SK-N-SH (cell line): Measurements from ENCODE around the gene FAM107B. TPM values are rescaled to one million over a fixed set of nuclear protein-coding genes. Genes with fewer than 3 reads are reported as not detected.

Experiments used
- CTCF ChIA-PET: fragments of 300-600, 350-600 bp; formaldehyde crosslinking; extraction: SDS; loops from one replicate; lab custom pipeline; 2021; lab: Yijun Ruan, JAX
- POLR2A ChIA-PET: fragments of 350-600 bp; sonication (Branson Sonifier 250); formaldehyde crosslinking; extraction: SDS; loops from one replicate; lab custom pipeline; 2020; ENCODE audit warnings: antibody characterized with exemption, inconsistent platforms; lab: Yijun Ruan, JAX
- DNase-seq: peaks from one replicate; pipeline ENCODE4 v3.0.0; 2012
- H2AFZ ChIP-seq: fragments of 200-600 bp; sonication (generic); 2 replicates; pipeline ENCODE4 v1.8.1; 2016; ENCODE audit warnings: antibody characterized with exemption, mild to moderate bottlenecking, low read depth
- H3F3A ChIP-seq: fragments of 200-600 bp; sonication (generic); replicated peaks from 2 replicates; pipeline ENCODE3; 2016; ENCODE audit warnings: antibody characterized with exemption, mild to moderate bottlenecking; ENCODE audit not compliant: insufficient read depth
- H3K27ac ChIP-seq, 2 experiments: fragments of 200-500 bp in 1 of 2; fragments of 200-600 bp in 1 of 2; sonication (Bioruptor generic) in 1 of 2; sonication (generic), shearing (Covaris generic) in 1 of 2; 2 replicates each; pipeline versions ENCODE4 v1.5.1 to v1.6.1; 2014 to 2016; ENCODE audit warnings: low read depth in 2 of 2, inconsistent platforms in 1 of 2, low read length in 1 of 2, mild to moderate bottlenecking in 1 of 2, mixed read lengths in 1 of 2
- H3K27me3 ChIP-seq: fragments of 200-600 bp; sonication (generic), shearing (Covaris generic); 2 replicates; pipeline ENCODE4 v1.6.1; 2016; ENCODE audit warnings: mixed run types; ENCODE audit not compliant: insufficient read depth
- H3K36me3 ChIP-seq, 2 experiments: fragments of 200-500 bp in 1 of 2; fragments of 200-600 bp in 1 of 2; sonication (Bioruptor generic) in 1 of 2; sonication (generic) in 1 of 2; replicated peaks in 1 of 2; 2 replicates each; pipeline versions ENCODE3 to v1.5.1; 2014 to 2016; ENCODE audit warnings: low read length in 1 of 2, mild to moderate bottlenecking in 1 of 2; ENCODE audit not compliant: insufficient read depth in 2 of 2, control insufficient read depth in 1 of 2
- H3K4me1 ChIP-seq, 2 experiments: fragments of 200-500 bp in 1 of 2; fragments of 200-600 bp in 1 of 2; sonication (Bioruptor generic) in 1 of 2; sonication (generic), shearing (Covaris generic) in 1 of 2; 2 replicates each; pipeline versions ENCODE4 v1.5.1 to v1.6.1; 2014 to 2016; ENCODE audit warnings: low read depth in 1 of 2, low read length in 1 of 2, mixed run types in 1 of 2; ENCODE audit not compliant: insufficient read depth in 2 of 2, control insufficient read depth in 1 of 2
- H3K4me2 ChIP-seq: fragments of 200-600 bp; sonication (generic), shearing (Covaris generic); 2 replicates; pipeline ENCODE4 v1.6.1; 2017; ENCODE audit warnings: mixed run types
- H3K4me3 ChIP-seq, 2 experiments: fragments of 200-500 bp in 1 of 2; fragments of 200-600 bp in 1 of 2; sonication (Bioruptor generic) in 1 of 2; sonication (generic), shearing (Covaris generic) in 1 of 2; 2 replicates each; pipeline versions ENCODE4 v1.5.1 to v1.8.1; 2014 to 2016; ENCODE audit warnings: low read depth in 2 of 2, inconsistent platforms in 1 of 2, low read length in 1 of 2, mild to moderate bottlenecking in 1 of 2, mixed read lengths in 1 of 2, moderate library complexity in 1 of 2
- H3K79me2 ChIP-seq: fragments of 200-600 bp; sonication (generic); 2 replicates; pipeline ENCODE4 v1.8.1; 2017; ENCODE audit warnings: mild to moderate bottlenecking; ENCODE audit not compliant: insufficient read depth
- H3K9ac ChIP-seq: fragments of 200-600 bp; sonication (generic); 2 replicates; pipeline ENCODE4 v1.6.1; 2017; ENCODE audit warnings: mixed run types
- H3K9me2 ChIP-seq: fragments of 200-600 bp; sonication (generic); 2 replicates; pipeline ENCODE4 v1.6.1; 2017; ENCODE audit warnings: mixed run types
- H3K9me3 ChIP-seq: fragments of 200-600 bp; sonication (generic); 2 replicates; pipeline ENCODE4 v1.6.1; 2017; ENCODE audit warnings: mixed run types, mild to moderate bottlenecking, moderate library complexity
- H4K20me1 ChIP-seq: fragments of 200-600 bp; sonication (generic); 2 replicates; pipeline ENCODE4 v1.6.1; 2017; ENCODE audit warnings: mild to moderate bottlenecking, mixed run types; ENCODE audit not compliant: insufficient read depth
- ELF1 ChIP-seq: IDR thresholded peaks from 2 replicates; pipeline ENCODE4 v1.4.0; 2012
- EP300 ChIP-seq, 2 experiments: IDR thresholded peaks; 2 replicates each; pipeline versions ENCODE4 v1.4.0 to v1.6.1; 2012; ENCODE audit warnings: borderline replicate concordance in 1 of 2, low read depth in 1 of 2, low read length in 1 of 2
- FOXM1 ChIP-seq: IDR thresholded peaks from 2 replicates; pipeline ENCODE4 v1.4.0; 2012; ENCODE audit warnings: low read depth, mild to moderate bottlenecking
- GATA2 ChIP-seq: sonication (generic); formaldehyde crosslinking; IDR thresholded peaks from 2 replicates; pipeline ENCODE4 v1.5.0; 2020; ENCODE audit warnings: mild to moderate bottlenecking, missing genetic modification reagents
- JUND ChIP-seq: IDR thresholded peaks from 2 replicates; pipeline ENCODE4 v1.4.0; 2012
- MXI1 ChIP-seq: IDR thresholded peaks from 2 replicates; pipeline ENCODE4 v1.6.1; 2012; ENCODE audit warnings: mild to moderate bottlenecking, low read depth, low read length, improper control_type of control experiment
- NRF1 ChIP-seq: IDR thresholded peaks from 2 replicates; pipeline ENCODE4 v1.6.1; 2012; ENCODE audit warnings: low read depth, mild to moderate bottlenecking, low read length
- RCOR1 ChIP-seq: fragments of 150-350 bp; IDR thresholded peaks from 2 replicates; pipeline ENCODE4 v1.6.1; 2017; ENCODE audit warnings: antibody characterized with exemption, low read length
- RXRA ChIP-seq: IDR thresholded peaks from 2 replicates; pipeline ENCODE4 v1.4.0; 2012; ENCODE audit warnings: low read depth, mild to moderate bottlenecking, borderline replicate concordance
- SMC3 ChIP-seq: IDR thresholded peaks from 2 replicates; pipeline ENCODE4 v1.6.1; 2012; ENCODE audit warnings: low read depth, low read length, improper control_type of control experiment
- TAF1 ChIP-seq: IDR thresholded peaks from 2 replicates; pipeline ENCODE4 v1.6.1; 2012; ENCODE audit warnings: low read depth, mild to moderate bottlenecking, low read length, moderate library complexity, borderline replicate concordance
- YY1 ChIP-seq: IDR thresholded peaks from 2 replicates; pipeline ENCODE4 v1.4.0; 2012; ENCODE audit warnings: low read depth, mild to moderate bottlenecking
- WGBS: methylation state at CpG from one replicate; pipeline ENCODE4 v1.1.6; 2017; ENCODE audit warnings: low lambda C conversion rate; 5-methylcytosine and 5-hydroxymethylcytosine counted together
- polyA plus RNA-seq, 3 experiments: library from polyadenylated mRNA; depleted of rRNA; stranded (reverse); fragments of >200 nt; gene quantifications; 2 replicates each; pipeline ENCODE4 v1.2.3, GENCODE V29; 2012
- TF ChIP-seq, protein P1 (sequence below): fragments of 200-600 bp; sonication (generic); IDR thresholded peaks from 2 replicates; pipeline ENCODE4 v1.6.1; 2017; ENCODE audit warnings: antibody characterized with exemption, mild to moderate bottlenecking, moderate library complexity
- TF ChIP-seq, protein P2 (sequence below): fragments of 150-350 bp; IDR thresholded peaks from 2 replicates; pipeline ENCODE4 v1.6.1; 2016; ENCODE audit warnings: mild to moderate bottlenecking, low read depth, low read length
- TF ChIP-seq, protein P3 (sequence below): IDR thresholded peaks from 2 replicates; pipeline ENCODE4; 2012
- TF ChIP-seq, protein P4 (sequence below): IDR thresholded peaks from 2 replicates; pipeline ENCODE4 v1.4.0; 2012; ENCODE audit warnings: low read depth, borderline replicate concordance
- TF ChIP-seq, protein P5 (sequence below): fragments of 150-350 bp; IDR thresholded peaks from 2 replicates; pipeline ENCODE4 v1.6.1; 2017; ENCODE audit warnings: antibody characterized with exemption, low read length, low read depth, borderline replicate concordance

FAM107B gene
- polyA plus RNA-seq, 1 of the 3 experiments (the other 2 are of a cell fraction) = 1.0 TPM

DNA sequence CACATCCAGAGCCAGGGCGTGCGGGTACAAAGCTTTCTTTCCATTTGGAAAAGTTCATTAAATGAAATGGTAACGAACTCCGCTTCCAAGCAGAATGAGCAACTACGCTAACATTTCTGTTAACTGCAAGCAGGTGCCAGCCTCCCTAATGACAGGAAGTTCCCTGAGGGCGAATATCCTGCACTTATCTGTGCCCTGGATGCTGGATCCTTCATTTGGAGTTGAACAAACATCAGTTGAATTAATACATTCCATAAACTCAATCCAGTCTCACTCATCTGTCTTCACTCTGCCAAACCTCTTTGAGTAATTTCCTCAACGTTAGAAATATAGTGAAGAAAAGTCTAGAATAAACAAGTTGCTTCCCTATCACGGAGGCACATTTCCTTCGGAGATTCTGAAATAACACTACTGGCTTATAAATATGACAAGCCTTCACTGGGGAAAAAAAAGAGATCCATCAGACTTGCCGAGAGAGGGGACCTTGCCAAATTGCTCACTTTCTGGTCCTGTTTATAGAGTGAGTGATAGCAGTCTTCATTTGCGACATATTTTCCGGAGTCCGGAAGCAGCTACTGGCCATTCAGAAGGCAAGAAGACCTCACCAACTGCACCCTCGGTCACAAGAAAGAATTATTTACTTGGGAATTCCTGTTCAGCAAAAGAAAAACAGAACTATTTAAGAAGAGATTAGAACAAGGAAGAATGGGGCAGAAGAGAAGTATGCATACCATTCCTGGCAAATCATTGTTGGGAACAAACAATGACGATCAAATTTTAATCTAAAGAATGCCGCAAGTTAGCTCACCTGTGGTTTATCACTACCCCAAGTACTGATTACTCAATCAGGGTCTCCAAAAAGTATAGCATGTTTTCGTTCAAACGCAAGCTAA is 196.4 kb downstream of the FAM107B start (continued):
- TF ChIP-seq, protein P1, sequence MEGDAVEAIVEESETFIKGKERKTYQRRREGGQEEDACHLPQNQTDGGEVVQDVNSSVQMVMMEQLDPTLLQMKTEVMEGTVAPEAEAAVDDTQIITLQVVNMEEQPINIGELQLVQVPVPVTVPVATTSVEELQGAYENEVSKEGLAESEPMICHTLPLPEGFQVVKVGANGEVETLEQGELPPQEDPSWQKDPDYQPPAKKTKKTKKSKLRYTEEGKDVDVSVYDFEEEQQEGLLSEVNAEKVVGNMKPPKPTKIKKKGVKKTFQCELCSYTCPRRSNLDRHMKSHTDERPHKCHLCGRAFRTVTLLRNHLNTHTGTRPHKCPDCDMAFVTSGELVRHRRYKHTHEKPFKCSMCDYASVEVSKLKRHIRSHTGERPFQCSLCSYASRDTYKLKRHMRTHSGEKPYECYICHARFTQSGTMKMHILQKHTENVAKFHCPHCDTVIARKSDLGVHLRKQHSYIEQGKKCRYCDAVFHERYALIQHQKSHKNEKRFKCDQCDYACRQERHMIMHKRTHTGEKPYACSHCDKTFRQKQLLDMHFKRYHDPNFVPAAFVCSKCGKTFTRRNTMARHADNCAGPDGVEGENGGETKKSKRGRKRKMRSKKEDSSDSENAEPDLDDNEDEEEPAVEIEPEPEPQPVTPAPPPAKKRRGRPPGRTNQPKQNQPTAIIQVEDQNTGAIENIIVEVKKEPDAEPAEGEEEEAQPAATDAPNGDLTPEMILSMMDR = no peak
- TF ChIP-seq GATA2 (CRISPR knock-in tag) = no peak
- TF ChIP-seq TAF1 = no peak

DNA sequence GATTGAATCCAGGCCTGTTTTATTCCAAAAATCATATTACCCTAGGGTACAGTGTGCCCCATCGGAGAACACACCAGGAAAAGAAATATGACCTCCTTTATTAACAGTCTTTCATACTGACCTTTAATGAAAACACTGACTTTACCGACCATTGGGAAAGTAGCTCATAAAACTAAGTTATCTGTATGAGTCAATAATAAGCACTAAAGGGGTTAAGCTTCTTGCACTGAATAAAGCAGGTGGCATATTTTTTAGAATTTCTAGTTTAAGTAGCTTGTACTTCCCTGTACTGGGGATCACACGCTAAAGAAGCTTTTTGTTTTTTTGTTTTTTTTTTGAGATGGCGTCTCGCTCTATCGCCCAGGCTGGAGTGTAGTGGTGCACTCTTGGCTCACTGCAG is 199.8 kb downstream of the FAM107B start:
- Histone ChIP-seq H3K4me2 (no peak overlapping the region), H3K27me3 (no peaks in the 10 kb centered on the region), H4K20me1 (no peaks in the 10 kb centered on the region), H3K79me2 (no peaks in the 10 kb centered on the region), H3K9me3 (no peaks in the 10 kb centered on the region), H2AFZ (no peak overlapping the region), H3K4me1 (peaks cover 0 to 10% of the 10 kb centered on the region in 2 experiments; a peak in 2 of 4 replicates), H3F3A (no peaks in the 10 kb centered on the region), H3K4me3 (no peak overlapping the region), H3K9ac (no peak overlapping the region), H3K27ac (peak overlapping the region in 1 of 2 experiments; percentile 47; a peak in 2 of 4 replicates), H3K9me2 (no peaks in the 10 kb centered on the region), H3K36me3 (no peaks in the 10 kb centered on the region)
- ChIA-PET POLR2A (no interaction called here), CTCF (interaction anchor here (0.6 to 2.2 kb wide), 3 partner anchors 10 to 38 kb away, joined by 3 to 10 read pairs (median 3); no protein-coding TSS in a partner anchor)
- DNase-seq = no peak
- 81% methylated on average over 6 of the region's 6 CpGs for WGBS
- TF ChIP-seq EP300 (IDR thresholded peaks at IDR 0.05; ENCODE audit: borderline replicate concordance in 1 of 2, low read depth in 1 of 2, low read length in 1 of 2) (0 out of 4 replicates have a peak, but pooled peaks of 1 of the 2 experiments have one; percentile 25), YY1 (no peak)

DNA sequence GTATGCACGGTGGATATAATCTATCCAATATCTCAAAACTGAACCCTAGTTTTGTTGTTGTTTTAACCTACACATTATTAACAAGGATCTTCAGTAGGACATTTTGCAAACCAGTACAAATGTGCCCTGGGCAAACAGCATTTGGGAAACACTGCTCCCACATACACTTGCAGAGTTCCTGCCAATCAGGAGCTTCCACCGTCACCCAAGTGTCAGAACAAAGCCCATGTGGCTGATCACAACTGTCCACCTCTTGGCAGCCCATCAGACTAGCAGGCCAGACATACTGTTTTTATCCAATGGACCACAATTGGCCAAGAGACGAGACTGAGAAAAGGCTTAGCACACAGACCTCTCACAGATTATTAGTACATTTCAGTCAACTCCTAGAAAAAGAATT is 200.4 kb downstream of the FAM107B start:
- no peaks in the 10 kb centered on the region for H3K9me2 ChIP-seq
- H3K9me3 ChIP-seq = no peaks in the 10 kb centered on the region
- H3K9ac ChIP-seq = no peak overlapping the region
- H3K4me1 ChIP-seq = peaks cover 0 to 10% of the 10 kb centered on the region in 2 experiments; a peak in 2 of 4 replicates
- peak overlapping the region in 1 of 2 experiments; percentile 47; a peak in 2 of 4 replicates for H3K27ac ChIP-seq
- no peaks in the 10 kb centered on the region for H3F3A ChIP-seq
- 71% methylated on average over 3 of the region's 3 CpGs for WGBS
- H2AFZ ChIP-seq = no peak overlapping the region
- H3K4me3 ChIP-seq = no peak overlapping the region
- H4K20me1 ChIP-seq = no peaks in the 10 kb centered on the region
- no peaks in the 10 kb centered on the region for H3K27me3 ChIP-seq
- no peaks in the 10 kb centered on the region for H3K36me3 ChIP-seq
- ChIA-PET CTCF (interaction anchor here (0.8 to 2.2 kb wide), 3 partner anchors 21 to 249 kb away, joined by 3 to 10 read pairs (median 4); no protein-coding TSS in a partner anchor), POLR2A (no interaction called here)
- peak; percentile 41 for DNase-seq
- no peak overlapping the region for H3K4me2 ChIP-seq
- no peaks in the 10 kb centered on the region for H3K79me2 ChIP-seq
- no peak for TF ChIP-seq EP300 (IDR thresholded peaks at IDR 0.05; ENCODE audit: borderline replicate concordance in 1 of 2, low read depth in 1 of 2, low read length in 1 of 2)
- TF ChIP-seq, protein P2, sequence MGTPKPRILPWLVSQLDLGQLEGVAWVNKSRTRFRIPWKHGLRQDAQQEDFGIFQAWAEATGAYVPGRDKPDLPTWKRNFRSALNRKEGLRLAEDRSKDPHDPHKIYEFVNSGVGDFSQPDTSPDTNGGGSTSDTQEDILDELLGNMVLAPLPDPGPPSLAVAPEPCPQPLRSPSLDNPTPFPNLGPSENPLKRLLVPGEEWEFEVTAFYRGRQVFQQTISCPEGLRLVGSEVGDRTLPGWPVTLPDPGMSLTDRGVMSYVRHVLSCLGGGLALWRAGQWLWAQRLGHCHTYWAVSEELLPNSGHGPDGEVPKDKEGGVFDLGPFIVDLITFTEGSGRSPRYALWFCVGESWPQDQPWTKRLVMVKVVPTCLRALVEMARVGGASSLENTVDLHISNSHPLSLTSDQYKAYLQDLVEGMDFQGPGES = no peak
- TF ChIP-seq ELF1 = no peak
- TF ChIP-seq SMC3 = no peak
- TF ChIP-seq FOXM1 = no peak
- TF ChIP-seq, protein P3, sequence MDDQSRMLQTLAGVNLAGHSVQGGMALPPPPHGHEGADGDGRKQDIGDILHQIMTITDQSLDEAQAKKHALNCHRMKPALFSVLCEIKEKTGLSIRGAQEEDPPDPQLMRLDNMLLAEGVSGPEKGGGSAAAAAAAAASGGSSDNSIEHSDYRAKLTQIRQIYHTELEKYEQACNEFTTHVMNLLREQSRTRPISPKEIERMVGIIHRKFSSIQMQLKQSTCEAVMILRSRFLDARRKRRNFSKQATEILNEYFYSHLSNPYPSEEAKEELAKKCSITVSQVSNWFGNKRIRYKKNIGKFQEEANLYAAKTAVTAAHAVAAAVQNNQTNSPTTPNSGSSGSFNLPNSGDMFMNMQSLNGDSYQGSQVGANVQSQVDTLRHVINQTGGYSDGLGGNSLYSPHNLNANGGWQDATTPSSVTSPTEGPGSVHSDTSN = no peak
- TF ChIP-seq, protein P4, sequence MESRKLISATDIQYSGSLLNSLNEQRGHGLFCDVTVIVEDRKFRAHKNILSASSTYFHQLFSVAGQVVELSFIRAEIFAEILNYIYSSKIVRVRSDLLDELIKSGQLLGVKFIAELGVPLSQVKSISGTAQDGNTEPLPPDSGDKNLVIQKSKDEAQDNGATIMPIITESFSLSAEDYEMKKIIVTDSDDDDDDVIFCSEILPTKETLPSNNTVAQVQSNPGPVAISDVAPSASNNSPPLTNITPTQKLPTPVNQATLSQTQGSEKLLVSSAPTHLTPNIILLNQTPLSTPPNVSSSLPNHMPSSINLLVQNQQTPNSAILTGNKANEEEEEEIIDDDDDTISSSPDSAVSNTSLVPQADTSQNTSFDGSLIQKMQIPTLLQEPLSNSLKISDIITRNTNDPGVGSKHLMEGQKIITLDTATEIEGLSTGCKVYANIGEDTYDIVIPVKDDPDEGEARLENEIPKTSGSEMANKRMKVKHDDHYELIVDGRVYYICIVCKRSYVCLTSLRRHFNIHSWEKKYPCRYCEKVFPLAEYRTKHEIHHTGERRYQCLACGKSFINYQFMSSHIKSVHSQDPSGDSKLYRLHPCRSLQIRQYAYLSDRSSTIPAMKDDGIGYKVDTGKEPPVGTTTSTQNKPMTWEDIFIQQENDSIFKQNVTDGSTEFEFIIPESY = no peak
- no peak; the same call in 1 of the 2 replicates for TF ChIP-seq MXI1
- TF ChIP-seq, protein P5, sequence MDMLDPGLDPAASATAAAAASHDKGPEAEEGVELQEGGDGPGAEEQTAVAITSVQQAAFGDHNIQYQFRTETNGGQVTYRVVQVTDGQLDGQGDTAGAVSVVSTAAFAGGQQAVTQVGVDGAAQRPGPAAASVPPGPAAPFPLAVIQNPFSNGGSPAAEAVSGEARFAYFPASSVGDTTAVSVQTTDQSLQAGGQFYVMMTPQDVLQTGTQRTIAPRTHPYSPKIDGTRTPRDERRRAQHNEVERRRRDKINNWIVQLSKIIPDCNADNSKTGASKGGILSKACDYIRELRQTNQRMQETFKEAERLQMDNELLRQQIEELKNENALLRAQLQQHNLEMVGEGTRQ = no peak
- TF ChIP-seq RXRA = no peak
- no peak for TF ChIP-seq JUND
- TF ChIP-seq RCOR1 = no peak
- no peak for TF ChIP-seq NRF1
